Activated T-cell treated with anti-CD3 and anti-CD28 coated beads, Interleukin-2, amount 50 U/mL, for 1 hour (primary cell): ENCODE results near the gene PCLO.
"Not testable (repeated sequence)": the region's sequence is repeated elsewhere in the genome, so short reads cannot be mapped to it uniquely, and the experiment has no call there.

Source experiments
- DNase-seq: peaks from one replicate; pipeline ENCODE4 v3.0.0-alpha.2; 2020

PCLO gene

GRCh38 chr7:82722946-82723345 lies 439.7 kb downstream of the PCLO start:
- no peak for DNase-seq

- no peak for DNase-seq
These were observed 447.3 kb downstream of the PCLO start for GRCh38 chr7:82715344-82715743.

GRCh38 chr7:82714883-82715282 lies 447.8 kb downstream of the PCLO start:
- DNase-seq, result no peak

- DNase-seq, result no peak
These were observed 449.2 kb downstream of the PCLO start for GRCh38 chr7:82713506-82713905.

- not testable (repeated sequence) for DNase-seq
These were observed 456.3 kb downstream of the PCLO start for GRCh38 chr7:82706344-82706743.

GRCh38 chr7:82705517-82706260 lies 457.0 kb downstream of the PCLO start:
- no peak for DNase-seq

GRCh38 chr7:82704121-82704520 lies 458.6 kb downstream of the PCLO start:
- DNase-seq, result no peak
